ENCODE measurements around the gene BAHCC1. TPM values are rescaled to one million over a fixed set of nuclear protein-coding genes. Genes with fewer than 3 reads are reported as not detected.

The BAHCC1 gene
- polyA plus RNA-seq, 1 donor from 2014 or later = 14.2 TPM

- Histone ChIP-seq H3K4me3 (ENCODE audit: low read length) (no peak overlapping the region), H3K27me3 (ENCODE audit: insufficient read depth, low read depth, low read length) (no peaks in the 10 kb centered on the region), H4K20me1 (ENCODE audit: insufficient read depth) (no peaks in the 10 kb centered on the region), H3K27ac (ENCODE audit: low read length) (no peak overlapping the region), H3K79me2 (replicated peaks; ENCODE audit: insufficient read depth, low read length) (no peaks in the 10 kb centered on the region), H3K9me2 (ENCODE audit: insufficient read depth, low read length) (no peaks in the 10 kb centered on the region), H2AFZ (ENCODE audit: low read depth, low read length) (no peak overlapping the region), H3K9ac (ENCODE audit: low read length) (no peak overlapping the region), H3F3A (ENCODE audit: insufficient read depth, low read length, poor library complexity, severe bottlenecking) (no peaks in the 10 kb centered on the region), H3K9me3 (ENCODE audit: low read length) (no peaks in the 10 kb centered on the region), H3K4me2 (ENCODE audit: low read length) (no peak overlapping the region), H3K36me3 (ENCODE audit: insufficient read depth, low read length) (no peaks in the 10 kb centered on the region)
- TF ChIP-seq CTCF (IDR thresholded peaks at IDR 0.05; ENCODE audit: poor library complexity, severe bottlenecking) = no peak
- no peak for TF ChIP-seq EP300 (conservative IDR thresholded peaks at IDR 0.05; ENCODE audit: poor library complexity, severe bottlenecking)
- TF ChIP-seq REST (IDR thresholded peaks at IDR 0.05; ENCODE audit: borderline replicate concordance) = no peak
- no peak for TF ChIP-seq RAD21 (conservative IDR thresholded peaks at IDR 0.05)
- no peak for TF ChIP-seq MXI1 (conservative IDR thresholded peaks at IDR 0.05; ENCODE audit: poor library complexity, severe bottlenecking)
- TF ChIP-seq SMC3 (conservative IDR thresholded peaks at IDR 0.05; ENCODE audit: poor library complexity) = no peak
- no peak for TF ChIP-seq POLR2AphosphoS5 (IDR thresholded peaks at IDR 0.05)
- no peak for TF ChIP-seq EZH2 (IDR thresholded peaks at IDR 0.05; ENCODE audit: borderline replicate concordance, insufficient read depth, low read length, poor library complexity, severe bottlenecking)
- no peak for TF ChIP-seq TAF1 (IDR thresholded peaks at IDR 0.05; ENCODE audit: low read depth)
Measured at GRCh38 chr17:81459224-81459623, 64.0 kb downstream of the BAHCC1 start.

GRCh38 chr17:81459864-81460263 lies 64.6 kb downstream of the BAHCC1 start:
- Histone ChIP-seq H3K9ac (ENCODE audit: low read length) (no peak overlapping the region), H3K4me2 (ENCODE audit: low read length) (no peak overlapping the region), H3K27me3 (ENCODE audit: insufficient read depth, low read depth, low read length) (no peaks in the 10 kb centered on the region), H3K4me3 (ENCODE audit: low read length) (no peak overlapping the region), H3K9me2 (ENCODE audit: insufficient read depth, low read length) (no peaks in the 10 kb centered on the region), H3K27ac (ENCODE audit: low read length) (no peak overlapping the region), H2AFZ (ENCODE audit: low read depth, low read length) (no peak overlapping the region), H3K9me3 (ENCODE audit: low read length) (no peaks in the 10 kb centered on the region), H3K79me2 (replicated peaks; ENCODE audit: insufficient read depth, low read length) (no peaks in the 10 kb centered on the region), H4K20me1 (ENCODE audit: insufficient read depth) (no peaks in the 10 kb centered on the region), H3K36me3 (ENCODE audit: insufficient read depth, low read length) (no peaks in the 10 kb centered on the region), H3F3A (ENCODE audit: insufficient read depth, low read length, poor library complexity, severe bottlenecking) (no peaks in the 10 kb centered on the region)
- TF ChIP-seq TAF1 (IDR thresholded peaks at IDR 0.05; ENCODE audit: low read depth) (no peak), RAD21 (conservative IDR thresholded peaks at IDR 0.05) (no peak), POLR2AphosphoS5 (IDR thresholded peaks at IDR 0.05) (no peak)
